CD4-positive, alpha-beta T cell treated with Interleukin-15 for 1 hour (primary cell): ENCODE data around the gene STK32A.

Experiments used
- DNase-seq: peaks from one replicate; pipeline ENCODE4 v3.0.0-alpha.2; 2020

The STK32A gene

GRCh38 chr5:147427521-147428401 lies 192.9 kb downstream of the STK32A start:
- no peak for DNase-seq

- no peak for DNase-seq
Observed at GRCh38 chr5:147430628-147431027, 195.8 kb downstream of the STK32A start.

GRCh38 chr5:147431586-147431985 lies 196.8 kb downstream of the STK32A start:
- no peak for DNase-seq

- DNase-seq: no peak
Observed at GRCh38 chr5:147432323-147432722, 197.5 kb downstream of the STK32A start.

- DNase-seq: no peak
Observed at GRCh38 chr5:147434049-147434448, 199.2 kb downstream of the STK32A start.

- DNase-seq: no peak
Observed at GRCh38 chr5:147436596-147436995, 201.8 kb downstream of the STK32A start.

GRCh38 chr5:147437161-147437596 lies 202.4 kb downstream of the STK32A start:
- no peak for DNase-seq
